Measurements from ENCODE around the gene TTC34. TPM values are rescaled to one million over a fixed set of nuclear protein-coding genes. Genes with fewer than 3 reads are reported as not detected.

TTC34 gene
- total and polyA plus RNA-seq, 2 experiments from 2014 or later, result 0.08 to 0.35 TPM

DNA sequence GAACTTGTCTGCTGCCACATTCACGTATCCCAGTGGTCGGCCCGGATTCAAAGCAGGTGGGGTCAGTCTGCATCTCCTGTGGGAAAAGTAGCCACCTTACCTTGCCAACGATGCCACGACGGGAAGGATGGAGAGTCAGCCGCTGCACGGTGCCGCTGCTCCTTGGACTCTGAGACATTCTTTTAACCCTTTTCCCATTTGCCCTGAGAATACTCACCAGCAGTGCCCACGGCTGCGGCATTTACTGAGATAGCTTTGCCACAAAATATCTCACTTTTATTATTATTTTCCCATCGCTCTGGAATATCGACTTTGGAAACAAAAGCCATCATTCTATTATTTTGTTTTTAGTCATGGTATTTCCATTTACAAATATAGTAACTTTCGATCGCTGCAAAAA, 15.3 kb upstream of the TTC34 start:
- no peak for ATAC-seq
- Mint-ChIP-seq H3K4me1 (no peaks in the 10 kb centered on the region), H3K9me3 (peaks cover 88% of the 10 kb centered on the region)

More for the DNA sequence above, 15.3 kb upstream of the TTC34 start:
- no peak overlapping the region for H3K4me3 Mint-ChIP-seq
- Histone ChIP-seq H3K4me1 (ENCODE audit: insufficient read depth) (no peaks in the 10 kb centered on the region), H2AFZ (no peak overlapping the region), H3F3A (replicated peaks; ENCODE audit: low read depth) (no peaks in the 10 kb centered on the region), H3K79me2 (replicated peaks; ENCODE audit: insufficient read depth) (no peaks in the 10 kb centered on the region), H3K27me3 (ENCODE audit: insufficient read depth) (no peaks in the 10 kb centered on the region), H3K36me3 (ENCODE audit: insufficient read depth) (no peaks in the 10 kb centered on the region), H3K9me2 (ENCODE audit: insufficient read depth) (no peaks in the 10 kb centered on the region), H3K4me2 (no peak overlapping the region), H3K27ac (ENCODE audit: low read depth) (no peak overlapping the region), H3K4me3 (no peak overlapping the region), H4K20me1 (replicated peaks; ENCODE audit: insufficient read depth) (no peaks in the 10 kb centered on the region)
- peaks cover 34% of the 10 kb centered on the region for H3K36me3 Mint-ChIP-seq (ENCODE audit: low read depth)
- no peak overlapping the region for H3K27ac Mint-ChIP-seq
- no peak for DNase-seq (ENCODE audit: low spot score)
- peaks cover 8% of the 10 kb centered on the region for H3K27me3 Mint-ChIP-seq (ENCODE audit: insufficient read depth, low read depth, poor library complexity)
- TF ChIP-seq NANOG (IDR thresholded peaks at IDR 0.05; ENCODE audit: borderline replicate concordance), result no peak
- TF ChIP-seq POLR2AphosphoS5 (IDR thresholded peaks at IDR 0.05; ENCODE audit: low read depth), result no peak
- TF ChIP-seq, protein P1, sequence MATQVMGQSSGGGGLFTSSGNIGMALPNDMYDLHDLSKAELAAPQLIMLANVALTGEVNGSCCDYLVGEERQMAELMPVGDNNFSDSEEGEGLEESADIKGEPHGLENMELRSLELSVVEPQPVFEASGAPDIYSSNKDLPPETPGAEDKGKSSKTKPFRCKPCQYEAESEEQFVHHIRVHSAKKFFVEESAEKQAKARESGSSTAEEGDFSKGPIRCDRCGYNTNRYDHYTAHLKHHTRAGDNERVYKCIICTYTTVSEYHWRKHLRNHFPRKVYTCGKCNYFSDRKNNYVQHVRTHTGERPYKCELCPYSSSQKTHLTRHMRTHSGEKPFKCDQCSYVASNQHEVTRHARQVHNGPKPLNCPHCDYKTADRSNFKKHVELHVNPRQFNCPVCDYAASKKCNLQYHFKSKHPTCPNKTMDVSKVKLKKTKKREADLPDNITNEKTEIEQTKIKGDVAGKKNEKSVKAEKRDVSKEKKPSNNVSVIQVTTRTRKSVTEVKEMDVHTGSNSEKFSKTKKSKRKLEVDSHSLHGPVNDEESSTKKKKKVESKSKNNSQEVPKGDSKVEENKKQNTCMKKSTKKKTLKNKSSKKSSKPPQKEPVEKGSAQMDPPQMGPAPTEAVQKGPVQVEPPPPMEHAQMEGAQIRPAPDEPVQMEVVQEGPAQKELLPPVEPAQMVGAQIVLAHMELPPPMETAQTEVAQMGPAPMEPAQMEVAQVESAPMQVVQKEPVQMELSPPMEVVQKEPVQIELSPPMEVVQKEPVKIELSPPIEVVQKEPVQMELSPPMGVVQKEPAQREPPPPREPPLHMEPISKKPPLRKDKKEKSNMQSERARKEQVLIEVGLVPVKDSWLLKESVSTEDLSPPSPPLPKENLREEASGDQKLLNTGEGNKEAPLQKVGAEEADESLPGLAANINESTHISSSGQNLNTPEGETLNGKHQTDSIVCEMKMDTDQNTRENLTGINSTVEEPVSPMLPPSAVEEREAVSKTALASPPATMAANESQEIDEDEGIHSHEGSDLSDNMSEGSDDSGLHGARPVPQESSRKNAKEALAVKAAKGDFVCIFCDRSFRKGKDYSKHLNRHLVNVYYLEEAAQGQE (IDR thresholded peaks at IDR 0.05; ENCODE audit: unreplicated experiment), result no peak
- no peak for TF ChIP-seq CREB1 (CRISPR knock-in tag; IDR thresholded peaks at IDR 0.05; ENCODE audit: low read depth)
- TF ChIP-seq, protein P2, sequence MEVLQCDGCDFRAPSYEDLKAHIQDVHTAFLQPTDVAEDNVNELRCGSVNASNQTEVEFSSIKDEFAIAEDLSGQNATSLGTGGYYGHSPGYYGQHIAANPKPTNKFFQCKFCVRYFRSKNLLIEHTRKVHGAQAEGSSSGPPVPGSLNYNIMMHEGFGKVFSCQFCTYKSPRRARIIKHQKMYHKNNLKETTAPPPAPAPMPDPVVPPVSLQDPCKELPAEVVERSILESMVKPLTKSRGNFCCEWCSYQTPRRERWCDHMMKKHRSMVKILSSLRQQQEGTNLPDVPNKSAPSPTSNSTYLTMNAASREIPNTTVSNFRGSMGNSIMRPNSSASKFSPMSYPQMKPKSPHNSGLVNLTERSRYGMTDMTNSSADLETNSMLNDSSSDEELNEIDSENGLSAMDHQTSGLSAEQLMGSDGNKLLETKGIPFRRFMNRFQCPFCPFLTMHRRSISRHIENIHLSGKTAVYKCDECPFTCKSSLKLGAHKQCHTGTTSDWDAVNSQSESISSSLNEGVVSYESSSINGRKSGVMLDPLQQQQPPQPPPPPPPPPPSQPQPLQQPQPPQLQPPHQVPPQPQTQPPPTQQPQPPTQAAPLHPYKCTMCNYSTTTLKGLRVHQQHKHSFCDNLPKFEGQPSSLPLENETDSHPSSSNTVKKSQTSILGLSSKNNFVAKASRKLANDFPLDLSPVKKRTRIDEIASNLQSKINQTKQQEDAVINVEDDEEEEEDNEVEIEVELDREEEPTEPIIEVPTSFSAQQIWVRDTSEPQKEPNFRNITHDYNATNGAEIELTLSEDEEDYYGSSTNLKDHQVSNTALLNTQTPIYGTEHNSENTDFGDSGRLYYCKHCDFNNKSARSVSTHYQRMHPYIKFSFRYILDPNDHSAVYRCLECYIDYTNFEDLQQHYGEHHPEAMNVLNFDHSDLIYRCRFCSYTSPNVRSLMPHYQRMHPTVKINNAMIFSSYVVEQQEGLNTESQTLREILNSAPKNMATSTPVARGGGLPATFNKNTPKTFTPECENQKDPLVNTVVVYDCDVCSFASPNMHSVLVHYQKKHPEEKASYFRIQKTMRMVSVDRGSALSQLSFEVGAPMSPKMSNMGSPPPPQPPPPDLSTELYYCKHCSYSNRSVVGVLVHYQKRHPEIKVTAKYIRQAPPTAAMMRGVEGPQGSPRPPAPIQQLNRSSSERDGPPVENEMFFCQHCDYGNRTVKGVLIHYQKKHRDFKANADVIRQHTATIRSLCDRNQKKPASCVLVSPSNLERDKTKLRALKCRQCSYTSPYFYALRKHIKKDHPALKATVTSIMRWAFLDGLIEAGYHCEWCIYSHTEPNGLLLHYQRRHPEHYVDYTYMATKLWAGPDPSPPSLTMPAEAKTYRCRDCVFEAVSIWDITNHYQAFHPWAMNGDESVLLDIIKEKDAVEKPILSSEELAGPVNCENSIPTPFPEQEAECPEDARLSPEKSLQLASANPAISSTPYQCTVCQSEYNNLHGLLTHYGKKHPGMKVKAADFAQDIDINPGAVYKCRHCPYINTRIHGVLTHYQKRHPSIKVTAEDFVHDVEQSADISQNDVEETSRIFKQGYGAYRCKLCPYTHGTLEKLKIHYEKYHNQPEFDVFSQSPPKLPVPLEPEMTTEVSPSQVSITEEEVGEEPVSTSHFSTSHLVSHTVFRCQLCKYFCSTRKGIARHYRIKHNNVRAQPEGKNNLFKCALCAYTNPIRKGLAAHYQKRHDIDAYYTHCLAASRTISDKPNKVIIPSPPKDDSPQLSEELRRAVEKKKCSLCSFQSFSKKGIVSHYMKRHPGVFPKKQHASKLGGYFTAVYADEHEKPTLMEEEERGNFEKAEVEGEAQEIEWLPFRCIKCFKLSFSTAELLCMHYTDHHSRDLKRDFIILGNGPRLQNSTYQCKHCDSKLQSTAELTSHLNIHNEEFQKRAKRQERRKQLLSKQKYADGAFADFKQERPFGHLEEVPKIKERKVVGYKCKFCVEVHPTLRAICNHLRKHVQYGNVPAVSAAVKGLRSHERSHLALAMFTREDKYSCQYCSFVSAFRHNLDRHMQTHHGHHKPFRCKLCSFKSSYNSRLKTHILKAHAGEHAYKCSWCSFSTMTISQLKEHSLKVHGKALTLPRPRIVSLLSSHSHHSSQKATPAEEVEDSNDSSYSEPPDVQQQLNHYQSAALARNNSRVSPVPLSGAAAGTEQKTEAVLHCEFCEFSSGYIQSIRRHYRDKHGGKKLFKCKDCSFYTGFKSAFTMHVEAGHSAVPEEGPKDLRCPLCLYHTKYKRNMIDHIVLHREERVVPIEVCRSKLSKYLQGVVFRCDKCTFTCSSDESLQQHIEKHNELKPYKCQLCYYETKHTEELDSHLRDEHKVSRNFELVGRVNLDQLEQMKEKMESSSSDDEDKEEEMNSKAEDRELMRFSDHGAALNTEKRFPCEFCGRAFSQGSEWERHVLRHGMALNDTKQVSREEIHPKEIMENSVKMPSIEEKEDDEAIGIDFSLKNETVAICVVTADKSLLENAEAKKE (CRISPR knock-in tag; IDR thresholded peaks at IDR 0.05), result no peak
- TF ChIP-seq, protein P3, sequence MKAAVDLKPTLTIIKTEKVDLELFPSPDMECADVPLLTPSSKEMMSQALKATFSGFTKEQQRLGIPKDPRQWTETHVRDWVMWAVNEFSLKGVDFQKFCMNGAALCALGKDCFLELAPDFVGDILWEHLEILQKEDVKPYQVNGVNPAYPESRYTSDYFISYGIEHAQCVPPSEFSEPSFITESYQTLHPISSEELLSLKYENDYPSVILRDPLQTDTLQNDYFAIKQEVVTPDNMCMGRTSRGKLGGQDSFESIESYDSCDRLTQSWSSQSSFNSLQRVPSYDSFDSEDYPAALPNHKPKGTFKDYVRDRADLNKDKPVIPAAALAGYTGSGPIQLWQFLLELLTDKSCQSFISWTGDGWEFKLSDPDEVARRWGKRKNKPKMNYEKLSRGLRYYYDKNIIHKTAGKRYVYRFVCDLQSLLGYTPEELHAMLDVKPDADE (IDR thresholded peaks at IDR 0.05), result no peak
- TF ChIP-seq, protein P4, sequence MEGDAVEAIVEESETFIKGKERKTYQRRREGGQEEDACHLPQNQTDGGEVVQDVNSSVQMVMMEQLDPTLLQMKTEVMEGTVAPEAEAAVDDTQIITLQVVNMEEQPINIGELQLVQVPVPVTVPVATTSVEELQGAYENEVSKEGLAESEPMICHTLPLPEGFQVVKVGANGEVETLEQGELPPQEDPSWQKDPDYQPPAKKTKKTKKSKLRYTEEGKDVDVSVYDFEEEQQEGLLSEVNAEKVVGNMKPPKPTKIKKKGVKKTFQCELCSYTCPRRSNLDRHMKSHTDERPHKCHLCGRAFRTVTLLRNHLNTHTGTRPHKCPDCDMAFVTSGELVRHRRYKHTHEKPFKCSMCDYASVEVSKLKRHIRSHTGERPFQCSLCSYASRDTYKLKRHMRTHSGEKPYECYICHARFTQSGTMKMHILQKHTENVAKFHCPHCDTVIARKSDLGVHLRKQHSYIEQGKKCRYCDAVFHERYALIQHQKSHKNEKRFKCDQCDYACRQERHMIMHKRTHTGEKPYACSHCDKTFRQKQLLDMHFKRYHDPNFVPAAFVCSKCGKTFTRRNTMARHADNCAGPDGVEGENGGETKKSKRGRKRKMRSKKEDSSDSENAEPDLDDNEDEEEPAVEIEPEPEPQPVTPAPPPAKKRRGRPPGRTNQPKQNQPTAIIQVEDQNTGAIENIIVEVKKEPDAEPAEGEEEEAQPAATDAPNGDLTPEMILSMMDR (conservative IDR thresholded peaks at IDR 0.05; ENCODE audit: low read depth in 2 of 2), result no peak
- TF ChIP-seq JUNB (IDR thresholded peaks at IDR 0.05; ENCODE audit: unreplicated experiment), result no peak
- TF ChIP-seq ZNF114 (CRISPR knock-in tag; IDR thresholded peaks at IDR 0.05), result no peak
- no peak for TF ChIP-seq ZNF331 (CRISPR knock-in tag; IDR thresholded peaks at IDR 0.05; ENCODE audit: low read depth)
- TF ChIP-seq EZH2phosphoT487 (IDR thresholded peaks at IDR 0.05; ENCODE audit: unreplicated experiment), result no peak
- TF ChIP-seq STAT1 (IDR thresholded peaks at IDR 0.05; ENCODE audit: unreplicated experiment), result no peak
- no peak for TF ChIP-seq EZH2 (IDR thresholded peaks at IDR 0.05; ENCODE audit: low read depth, unreplicated experiment)
